Activated CD8-positive, alpha-beta memory T cell treated with anti-CD3 and anti-CD28 coated beads for 1 hour (primary cell): ENCODE data around the gene PIH1D1.

ENCODE experiments used
- DNase-seq, 2 donors: peaks; one replicate each; pipeline ENCODE4 v3.0.0-alpha.2; 2020; ENCODE audit warnings: low read depth in 1 of 2; ENCODE audit errors: extremely low read depth in 1 of 2

The PIH1D1 gene

GRCh38 chr19:49436381-49437017 lies 15.1 kb downstream of the PIH1D1 start:
- DNase-seq, result no peak

DNA sequence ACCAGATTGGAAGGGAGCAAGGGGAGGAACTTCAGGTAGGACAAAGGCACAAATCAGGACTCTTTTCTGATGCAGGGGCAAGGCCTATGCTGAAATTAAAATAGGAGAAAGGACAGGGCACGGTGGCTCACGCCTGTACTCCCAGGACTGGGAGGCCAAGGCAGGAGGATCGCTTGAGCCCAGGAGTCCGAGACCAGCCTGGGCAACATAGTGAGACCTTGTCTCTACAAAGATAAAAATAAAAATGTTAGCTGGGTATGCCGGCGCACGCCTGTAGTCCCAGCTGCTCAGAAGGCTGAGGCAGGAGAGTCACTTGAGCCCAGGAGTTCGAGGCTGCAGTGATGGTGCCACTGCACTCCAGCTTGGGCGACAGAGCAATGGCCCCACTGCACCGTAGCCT lies 15.9 kb downstream of the PIH1D1 start:
- no peak for DNase-seq

- DNase-seq, result no peak
These were observed 16.6 kb downstream of the PIH1D1 start for GRCh38 chr19:49434907-49435583.

DNA sequence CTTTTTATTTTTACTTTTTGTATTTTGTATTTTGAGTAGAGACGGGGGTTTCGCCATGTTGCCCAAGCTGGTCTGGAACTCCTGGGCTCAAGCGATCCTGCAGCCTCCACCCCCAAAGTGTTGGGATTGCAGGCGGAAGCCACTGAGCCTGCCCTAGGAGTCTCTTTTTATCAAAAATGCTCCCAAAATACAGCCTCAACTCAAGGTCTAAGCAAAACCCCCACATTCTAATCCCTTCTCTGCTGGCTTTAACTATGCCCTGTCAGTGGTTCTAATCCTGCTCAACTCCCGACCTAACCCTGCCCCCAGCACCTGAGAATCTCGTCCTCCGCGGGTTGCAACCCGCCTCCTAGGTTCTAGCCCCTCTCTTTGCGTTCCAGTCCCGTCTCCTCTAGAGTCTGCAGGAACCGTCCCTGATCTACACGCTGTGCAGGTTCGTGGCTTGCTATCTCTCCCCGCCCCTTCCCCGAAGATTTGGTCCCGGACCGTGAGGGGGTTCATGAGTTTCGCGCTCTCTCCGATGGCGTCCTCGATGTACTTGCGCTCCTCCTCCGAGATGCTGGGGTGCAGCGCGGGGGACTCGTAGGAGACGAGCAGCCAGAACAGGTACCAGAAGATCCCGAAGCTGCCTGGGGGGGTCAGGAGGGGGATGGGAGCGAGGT lies 18.2 kb downstream of the PIH1D1 start:
- DNase-seq, result no peak

DNA sequence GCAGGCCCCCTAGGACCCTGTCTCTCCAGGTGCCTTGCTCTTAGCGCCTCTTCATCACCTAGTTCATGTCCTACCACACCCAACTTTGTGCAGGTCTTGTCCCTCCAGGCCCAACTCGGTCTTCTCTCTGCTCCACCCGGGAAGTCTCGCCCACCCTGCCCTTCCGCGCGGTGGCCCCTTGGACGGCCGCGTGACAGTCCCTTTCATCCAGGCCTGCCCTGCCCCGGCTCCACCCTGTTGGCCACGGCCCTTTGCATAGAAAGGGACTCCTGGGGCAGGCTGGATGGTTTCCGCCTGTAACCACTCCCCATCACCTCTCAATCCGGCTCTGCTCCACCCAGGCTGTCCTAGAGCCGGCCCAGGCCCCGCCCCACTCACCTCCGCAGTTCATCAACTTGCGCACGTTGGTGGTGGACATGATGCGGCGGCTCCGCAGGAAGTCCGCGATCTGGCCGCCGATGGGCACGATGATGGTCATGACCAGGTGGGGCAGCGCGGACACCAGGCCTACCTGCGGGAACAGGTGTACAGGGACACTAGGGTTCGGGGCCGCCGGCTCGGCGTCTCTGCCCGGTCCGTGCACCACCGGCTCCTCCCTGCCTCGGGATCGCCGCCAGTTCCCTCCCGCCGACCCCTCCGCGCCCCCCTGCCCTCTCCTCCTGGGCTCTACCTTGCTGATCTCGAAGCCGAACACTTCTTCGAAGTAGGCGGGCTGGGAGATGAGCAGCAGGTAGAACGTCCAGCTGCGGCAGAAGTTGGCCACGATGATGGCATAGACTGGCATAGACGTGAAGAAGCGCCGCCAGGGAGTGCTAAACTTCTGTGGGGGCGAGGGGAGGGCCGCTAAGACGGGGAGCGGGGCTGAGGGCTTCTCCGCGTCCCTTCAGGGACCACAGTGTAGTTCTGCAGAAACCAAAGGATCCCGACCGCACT lies 19.2 kb downstream of the PIH1D1 start:
- DNase-seq, result no peak

DNA sequence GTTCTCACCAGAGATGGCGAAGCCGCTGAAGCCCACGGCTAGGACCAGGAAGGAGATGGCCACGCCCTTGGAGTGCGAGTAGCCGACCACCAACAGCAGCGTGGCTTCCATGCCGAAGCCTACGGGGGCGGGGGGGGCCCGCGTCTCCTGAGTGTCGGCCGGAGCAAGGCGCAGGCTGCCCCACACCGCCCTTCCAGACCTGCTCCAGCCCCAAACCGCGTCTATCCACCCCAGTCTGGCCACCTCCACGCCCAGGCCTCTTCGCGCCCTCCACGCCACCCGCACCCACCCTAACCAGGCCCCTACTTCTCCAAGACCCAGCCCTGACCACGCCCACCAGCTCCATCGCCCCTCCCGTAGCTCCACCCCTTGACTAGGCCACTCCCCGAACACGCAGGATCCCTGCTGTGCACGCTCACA lies 20.3 kb downstream of the PIH1D1 start:
- DNase-seq, result no peak

- DNase-seq, result no peak
These were observed 20.8 kb downstream of the PIH1D1 start for GRCh38 chr19:49430678-49431329.

DNA sequence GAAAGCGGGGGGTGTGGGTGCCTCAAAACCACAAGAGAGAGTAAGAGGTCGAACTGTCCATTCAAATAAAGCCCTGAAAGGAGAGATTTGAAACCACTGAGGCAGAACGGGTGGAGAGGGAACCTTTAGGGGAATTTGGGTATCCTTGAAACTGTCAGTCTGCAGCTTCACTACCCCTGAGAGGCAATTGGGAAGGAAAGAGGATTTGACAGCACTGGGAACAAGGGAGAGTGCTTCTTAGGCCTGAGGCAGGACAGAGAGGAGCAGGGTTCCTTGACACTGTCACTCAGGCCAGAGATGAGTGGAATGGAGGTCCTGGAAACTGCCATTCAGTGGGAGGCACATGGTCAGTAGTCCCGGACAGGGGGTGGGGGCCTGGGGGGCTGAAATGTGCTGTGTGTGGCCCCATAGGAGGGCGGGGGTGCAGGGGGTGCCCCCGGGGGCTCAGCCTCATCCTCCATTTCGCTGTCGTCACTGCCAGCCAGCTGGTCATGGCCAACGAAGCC lies 21.4 kb downstream of the PIH1D1 start:
- DNase-seq, result no peak

DNA sequence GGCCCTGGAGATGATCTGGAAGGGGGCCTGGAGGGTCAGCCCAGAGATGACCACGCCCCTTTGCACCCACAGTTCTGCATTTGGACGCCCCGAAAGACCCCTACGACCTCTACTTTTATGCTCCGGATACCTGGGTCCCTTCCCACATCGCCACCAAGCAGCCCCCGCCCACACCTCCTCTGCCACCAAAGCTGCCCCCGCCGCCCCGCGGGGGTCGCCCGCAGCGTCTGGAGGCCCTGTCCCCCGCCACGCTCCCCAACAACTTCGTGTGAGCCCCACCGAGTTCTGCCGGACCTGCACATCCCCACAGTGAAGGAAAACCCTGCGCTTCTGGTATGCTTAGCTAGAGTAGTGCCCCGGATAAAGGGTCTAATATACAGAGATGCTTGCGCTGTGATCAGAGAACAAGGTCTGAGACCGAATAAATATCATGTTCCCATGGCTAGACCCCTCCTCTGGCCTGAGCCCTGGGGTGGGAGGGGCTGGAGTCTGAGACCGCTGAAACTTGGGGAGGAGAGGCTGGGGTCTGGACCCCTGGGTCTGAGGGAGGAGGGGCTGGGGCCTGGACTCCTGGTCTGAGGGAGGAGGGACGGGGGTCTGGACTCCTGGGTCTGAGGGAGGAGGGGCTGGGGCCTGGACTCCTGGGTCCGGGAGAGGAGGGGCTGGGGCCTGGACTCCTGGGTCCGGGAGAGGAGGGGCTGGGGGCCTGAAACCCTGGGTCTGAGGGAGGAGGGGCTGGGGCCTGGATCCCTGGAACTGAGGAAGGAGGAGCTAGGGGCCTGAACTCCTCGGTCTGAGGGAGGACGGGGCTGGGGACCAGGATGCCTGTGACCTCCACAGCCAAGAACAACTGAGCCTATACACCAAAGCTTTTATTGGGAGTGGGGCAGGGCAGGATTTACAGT lies 22.8 kb downstream of the PIH1D1 start:
- no peak for DNase-seq

GRCh38 chr19:49427855-49428546 lies 23.6 kb downstream of the PIH1D1 start:
- DNase-seq, result no peak

- no peak for DNase-seq
These were observed 24.3 kb downstream of the PIH1D1 start for GRCh38 chr19:49427339-49427738.

GRCh38 chr19:49425922-49426592 lies 25.6 kb downstream of the PIH1D1 start:
- DNase-seq, result no peak

- DNase-seq, result no peak
These were observed 26.4 kb downstream of the PIH1D1 start, which contains the start of gene GFY for GRCh38 chr19:49425178-49425577. Gene GFY, plus strand, starts transcription at chr19:49425388. Its CDS starts 1,043 bp downstream, at chr19:49426431.

DNA sequence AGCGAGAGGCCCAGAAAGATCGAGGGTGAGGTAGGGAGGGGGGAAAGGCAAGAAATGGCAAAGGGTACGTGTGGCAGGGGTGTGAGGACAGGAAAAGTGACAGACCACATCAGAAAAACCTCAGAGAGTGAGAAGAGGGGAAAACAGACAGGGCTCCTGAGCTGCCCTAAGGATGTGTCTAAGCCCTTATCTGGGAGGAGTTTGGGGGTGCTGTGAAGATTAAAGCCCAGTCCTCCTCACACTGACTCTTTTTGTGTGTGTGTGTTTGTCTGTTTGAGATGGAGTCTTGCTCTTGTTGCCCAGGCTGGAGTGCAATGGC lies 27.7 kb downstream of the PIH1D1 start:
- no peak for DNase-seq

DNA sequence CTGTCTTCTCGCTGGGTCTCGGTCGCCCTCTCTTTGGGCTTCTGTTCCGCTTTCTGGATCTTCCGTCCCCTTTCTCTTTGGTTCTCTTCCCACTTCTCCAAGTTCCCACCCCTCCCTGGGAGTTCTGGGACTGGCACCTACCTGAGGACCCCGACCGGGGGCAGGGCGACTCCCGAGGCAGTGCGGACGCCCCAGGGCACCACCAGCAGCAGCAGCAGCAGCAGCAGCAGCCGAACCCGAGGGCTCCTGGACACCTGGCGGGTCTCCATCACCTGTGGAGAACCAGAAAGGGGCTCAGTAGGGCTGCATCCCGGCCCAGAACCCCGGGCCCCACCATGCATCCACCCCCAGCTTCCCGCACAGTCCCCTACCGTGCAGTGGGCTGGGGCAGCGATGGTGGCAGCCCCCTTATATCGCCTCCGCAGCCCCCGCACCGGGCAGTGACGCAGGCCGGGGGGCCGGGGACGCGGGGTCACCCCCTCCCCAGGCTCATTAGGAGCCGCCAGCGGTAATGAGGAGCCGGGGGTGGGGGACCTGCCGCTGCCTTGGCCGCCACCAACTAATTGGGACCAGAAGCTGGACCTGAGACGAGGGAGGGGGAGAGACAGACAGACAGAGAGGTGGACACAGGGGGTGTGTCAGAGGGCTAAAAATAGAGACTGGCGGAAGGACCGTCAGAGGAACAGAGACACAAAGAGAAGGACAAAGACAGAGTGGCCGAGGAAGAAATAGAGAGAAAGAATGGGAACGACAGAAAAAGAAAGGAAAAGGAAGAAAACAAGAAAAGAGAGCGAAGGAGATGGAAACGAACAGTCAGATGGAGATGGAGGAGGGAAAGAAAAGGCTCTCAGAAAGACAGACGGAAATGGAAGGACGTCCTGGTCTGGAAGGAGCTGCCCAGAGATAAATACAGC lies 28.3 kb downstream of the PIH1D1 start, which contains the start of gene PTH2:
PTH2 (minus strand) TSS at position 371 of the 914 bp plus-strand sequence; CDS start at position 269, 102 bp downstream.
- DNase-seq, result no peak

- DNase-seq, result no peak
These were observed 29.1 kb downstream of the PIH1D1 start for GRCh38 chr19:49422407-49423070.

DNA sequence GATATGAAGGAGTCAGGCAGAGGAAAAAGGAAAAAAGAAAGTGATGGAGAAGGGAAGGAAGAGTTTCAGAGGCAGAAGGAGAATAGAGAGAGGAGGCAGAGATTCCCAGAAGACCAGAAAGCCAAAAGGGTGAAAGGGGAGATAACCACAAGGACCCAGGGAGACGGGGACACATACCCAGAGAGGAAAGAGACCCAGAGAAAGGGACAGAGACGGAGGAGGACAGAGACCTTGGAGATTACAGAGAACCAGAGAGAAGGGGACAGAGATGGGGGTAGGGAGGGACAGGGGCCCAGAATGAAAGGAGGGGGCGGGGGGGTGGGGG lies 29.8 kb downstream of the PIH1D1 start:
- DNase-seq, result no peak
